ENCODE results near the gene RSAD2. TPM values are rescaled to one million over a fixed set of nuclear protein-coding genes. Genes with fewer than 3 reads are reported as not detected.
A peak's percentile ranks its signal among the peaks of the same experiment; 100 is the strongest.

The RSAD2 gene
- total and polyA plus RNA-seq, 9 of the 15 experiments (the other 6 are each of a cell fraction or from before 2014, with no cell fraction given): 0.15 to 1.4 (median 0.28) TPM

DNA sequence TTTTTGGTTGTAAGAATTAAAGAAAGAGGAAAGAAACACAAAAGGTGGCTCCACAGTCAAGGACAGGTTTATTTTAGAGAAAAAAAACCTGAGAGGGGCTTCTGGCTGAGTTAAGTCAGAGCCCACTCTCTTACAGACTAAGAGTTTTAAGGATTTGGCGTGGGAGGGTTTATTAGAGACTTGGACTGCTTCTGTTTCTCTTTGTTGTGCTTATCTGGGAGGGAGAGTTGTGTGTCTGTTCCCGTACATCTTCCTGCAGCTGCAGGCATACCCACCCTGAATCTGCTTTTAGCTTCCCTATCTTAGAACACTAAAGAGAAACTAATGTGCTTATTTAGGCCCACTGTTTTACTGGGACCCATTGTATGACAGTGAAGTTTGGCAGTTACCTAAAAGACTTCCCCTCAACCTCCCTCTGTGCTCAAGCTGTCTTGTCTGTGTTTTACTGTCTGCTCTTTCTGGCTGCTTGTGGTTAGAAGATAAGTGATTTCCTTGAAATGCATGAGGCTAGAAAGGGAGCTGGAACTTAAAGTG, 2.7 kb downstream of the RSAD2 start (continued):
- TF ChIP-seq, protein P1, sequence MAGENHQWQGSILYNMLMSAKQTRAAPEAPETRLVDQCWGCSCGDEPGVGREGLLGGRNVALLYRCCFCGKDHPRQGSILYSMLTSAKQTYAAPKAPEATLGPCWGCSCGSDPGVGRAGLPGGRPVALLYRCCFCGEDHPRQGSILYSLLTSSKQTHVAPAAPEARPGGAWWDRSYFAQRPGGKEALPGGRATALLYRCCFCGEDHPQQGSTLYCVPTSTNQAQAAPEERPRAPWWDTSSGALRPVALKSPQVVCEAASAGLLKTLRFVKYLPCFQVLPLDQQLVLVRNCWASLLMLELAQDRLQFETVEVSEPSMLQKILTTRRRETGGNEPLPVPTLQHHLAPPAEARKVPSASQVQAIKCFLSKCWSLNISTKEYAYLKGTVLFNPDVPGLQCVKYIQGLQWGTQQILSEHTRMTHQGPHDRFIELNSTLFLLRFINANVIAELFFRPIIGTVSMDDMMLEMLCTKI (IDR thresholded peaks at IDR 0.05; ENCODE audit: partially characterized antibody): no peak
- TF ChIP-seq ZNF24 (IDR thresholded peaks at IDR 0.05) (peak; percentile 43; the same call in 1 of the 2 replicates), MBD2 (IDR thresholded peaks at IDR 0.05; ENCODE audit: borderline replicate concordance, low read depth) (peak; percentile 49; the same call in 1 of the 2 replicates), MXI1 (IDR thresholded peaks at IDR 0.05; ENCODE audit: low read depth, low read length) (no peak), GABPB1 (CRISPR knock-in tag; IDR thresholded peaks at IDR 0.05) (no peak), PHF21A (IDR thresholded peaks at IDR 0.05; ENCODE audit: borderline replicate concordance, low read depth) (no peak), WHSC1 (IDR thresholded peaks at IDR 0.05; ENCODE audit: low read length) (no peak), ZNF212 (CRISPR knock-in tag; IDR thresholded peaks at IDR 0.05) (no peak), ZNF717 (CRISPR knock-in tag; IDR thresholded peaks at IDR 0.05) (no peak), ZNF232 (CRISPR knock-in tag; IDR thresholded peaks at IDR 0.05) (no peak), ZFX (CRISPR knock-in tag; IDR thresholded peaks at IDR 0.05) (peak; percentile 42; the same call in 1 of the 2 replicates), ZNF384 (IDR thresholded peaks at IDR 0.05; ENCODE audit: low read depth, low read length) (no peak), NFE2 (IDR thresholded peaks at IDR 0.05; ENCODE audit: low read depth) (0 out of 2 replicates have a peak, but pooled peaks have one; percentile 31), TARDBP (IDR thresholded peaks at IDR 0.05) (peak; percentile 77), ILK (tag; IDR thresholded peaks at IDR 0.05; ENCODE audit: borderline replicate concordance, low read depth) (no peak)
- TF ChIP-seq, protein P2, sequence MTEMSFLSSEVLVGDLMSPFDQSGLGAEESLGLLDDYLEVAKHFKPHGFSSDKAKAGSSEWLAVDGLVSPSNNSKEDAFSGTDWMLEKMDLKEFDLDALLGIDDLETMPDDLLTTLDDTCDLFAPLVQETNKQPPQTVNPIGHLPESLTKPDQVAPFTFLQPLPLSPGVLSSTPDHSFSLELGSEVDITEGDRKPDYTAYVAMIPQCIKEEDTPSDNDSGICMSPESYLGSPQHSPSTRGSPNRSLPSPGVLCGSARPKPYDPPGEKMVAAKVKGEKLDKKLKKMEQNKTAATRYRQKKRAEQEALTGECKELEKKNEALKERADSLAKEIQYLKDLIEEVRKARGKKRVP (CRISPR knock-in tag; IDR thresholded peaks at IDR 0.05): no peak
- TF ChIP-seq, protein P3, sequence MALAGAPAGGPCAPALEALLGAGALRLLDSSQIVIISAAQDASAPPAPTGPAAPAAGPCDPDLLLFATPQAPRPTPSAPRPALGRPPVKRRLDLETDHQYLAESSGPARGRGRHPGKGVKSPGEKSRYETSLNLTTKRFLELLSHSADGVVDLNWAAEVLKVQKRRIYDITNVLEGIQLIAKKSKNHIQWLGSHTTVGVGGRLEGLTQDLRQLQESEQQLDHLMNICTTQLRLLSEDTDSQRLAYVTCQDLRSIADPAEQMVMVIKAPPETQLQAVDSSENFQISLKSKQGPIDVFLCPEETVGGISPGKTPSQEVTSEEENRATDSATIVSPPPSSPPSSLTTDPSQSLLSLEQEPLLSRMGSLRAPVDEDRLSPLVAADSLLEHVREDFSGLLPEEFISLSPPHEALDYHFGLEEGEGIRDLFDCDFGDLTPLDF (CRISPR knock-in tag; IDR thresholded peaks at IDR 0.05): no peak
- TF ChIP-seq, protein P4, sequence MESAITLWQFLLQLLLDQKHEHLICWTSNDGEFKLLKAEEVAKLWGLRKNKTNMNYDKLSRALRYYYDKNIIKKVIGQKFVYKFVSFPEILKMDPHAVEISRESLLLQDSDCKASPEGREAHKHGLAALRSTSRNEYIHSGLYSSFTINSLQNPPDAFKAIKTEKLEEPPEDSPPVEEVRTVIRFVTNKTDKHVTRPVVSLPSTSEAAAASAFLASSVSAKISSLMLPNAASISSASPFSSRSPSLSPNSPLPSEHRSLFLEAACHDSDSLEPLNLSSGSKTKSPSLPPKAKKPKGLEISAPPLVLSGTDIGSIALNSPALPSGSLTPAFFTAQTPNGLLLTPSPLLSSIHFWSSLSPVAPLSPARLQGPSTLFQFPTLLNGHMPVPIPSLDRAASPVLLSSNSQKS (CRISPR knock-in tag; IDR thresholded peaks at IDR 0.05): no peak
- TF ChIP-seq, protein P5, sequence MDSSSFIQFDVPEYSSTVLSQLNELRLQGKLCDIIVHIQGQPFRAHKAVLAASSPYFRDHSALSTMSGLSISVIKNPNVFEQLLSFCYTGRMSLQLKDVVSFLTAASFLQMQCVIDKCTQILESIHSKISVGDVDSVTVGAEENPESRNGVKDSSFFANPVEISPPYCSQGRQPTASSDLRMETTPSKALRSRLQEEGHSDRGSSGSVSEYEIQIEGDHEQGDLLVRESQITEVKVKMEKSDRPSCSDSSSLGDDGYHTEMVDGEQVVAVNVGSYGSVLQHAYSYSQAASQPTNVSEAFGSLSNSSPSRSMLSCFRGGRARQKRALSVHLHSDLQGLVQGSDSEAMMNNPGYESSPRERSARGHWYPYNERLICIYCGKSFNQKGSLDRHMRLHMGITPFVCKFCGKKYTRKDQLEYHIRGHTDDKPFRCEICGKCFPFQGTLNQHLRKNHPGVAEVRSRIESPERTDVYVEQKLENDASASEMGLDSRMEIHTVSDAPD (CRISPR knock-in tag; IDR thresholded peaks at IDR 0.05): no peak
- TF ChIP-seq, protein P6, sequence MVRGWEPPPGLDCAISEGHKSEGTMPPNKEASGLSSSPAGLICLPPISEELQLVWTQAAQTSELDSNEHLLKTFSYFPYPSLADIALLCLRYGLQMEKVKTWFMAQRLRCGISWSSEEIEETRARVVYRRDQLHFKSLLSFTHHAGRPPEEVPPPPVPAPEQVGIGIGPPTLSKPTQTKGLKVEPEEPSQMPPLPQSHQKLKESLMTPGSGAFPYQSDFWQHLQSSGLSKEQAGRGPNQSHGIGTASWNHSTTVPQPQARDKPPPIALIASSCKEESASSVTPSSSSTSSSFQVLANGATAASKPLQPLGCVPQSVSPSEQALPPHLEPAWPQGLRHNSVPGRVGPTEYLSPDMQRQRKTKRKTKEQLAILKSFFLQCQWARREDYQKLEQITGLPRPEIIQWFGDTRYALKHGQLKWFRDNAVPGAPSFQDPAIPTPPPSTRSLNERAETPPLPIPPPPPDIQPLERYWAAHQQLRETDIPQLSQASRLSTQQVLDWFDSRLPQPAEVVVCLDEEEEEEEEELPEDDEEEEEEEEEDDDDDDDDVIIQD (CRISPR knock-in tag; IDR thresholded peaks at IDR 0.05): no peak
- TF ChIP-seq, protein P7, sequence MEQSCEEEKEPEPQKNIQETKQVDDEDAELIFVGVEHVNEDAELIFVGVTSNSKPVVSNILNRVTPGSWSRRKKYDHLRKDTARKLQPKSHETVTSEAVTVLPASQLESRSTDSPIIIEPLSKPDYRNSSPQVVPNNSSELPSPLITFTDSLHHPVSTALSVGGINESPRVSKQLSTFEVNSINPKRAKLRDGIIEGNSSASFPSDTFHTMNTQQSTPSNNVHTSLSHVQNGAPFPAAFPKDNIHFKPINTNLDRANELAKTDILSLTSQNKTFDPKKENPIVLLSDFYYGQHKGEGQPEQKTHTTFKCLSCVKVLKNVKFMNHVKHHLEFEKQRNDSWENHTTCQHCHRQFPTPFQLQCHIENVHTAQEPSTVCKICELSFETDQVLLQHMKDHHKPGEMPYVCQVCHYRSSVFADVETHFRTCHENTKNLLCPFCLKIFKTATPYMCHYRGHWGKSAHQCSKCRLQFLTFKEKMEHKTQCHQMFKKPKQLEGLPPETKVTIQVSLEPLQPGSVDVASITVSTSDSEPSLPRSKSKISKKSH (CRISPR knock-in tag; IDR thresholded peaks at IDR 0.05): peak; percentile 94
